GM18907 (cell line): Measurements from ENCODE around the gene SEC14L5.

Experiments used
- ATAC-seq: cut with Tn5 transposase; IDR thresholded peaks from one replicate; pipeline ENCODE4 v1.9.1; 2021; ENCODE audit warnings: mild to moderate bottlenecking, moderate library complexity; ENCODE audit not compliant: unreplicated experiment

The SEC14L5 gene

DNA sequence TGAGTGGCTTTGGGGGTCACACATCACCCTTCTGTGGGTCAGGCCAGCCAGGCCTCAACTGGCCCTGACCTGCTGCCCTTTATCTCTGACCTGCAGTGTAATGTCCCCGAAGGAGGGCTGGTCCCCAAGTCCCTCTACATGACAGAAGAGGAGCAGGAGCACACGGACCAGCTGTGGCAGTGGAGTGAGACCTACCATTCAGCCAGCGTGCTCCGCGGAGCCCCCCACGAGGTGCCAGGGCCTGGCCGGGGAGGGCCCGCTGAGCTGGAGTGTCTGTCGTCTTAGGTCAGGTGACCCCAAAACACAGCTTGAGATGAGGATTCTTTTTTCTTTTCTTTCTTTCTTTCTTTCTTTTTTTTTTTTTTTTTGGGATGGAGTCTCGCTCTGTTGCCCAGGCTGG lies 49.1 kb downstream of the SEC14L5 start:
- no peak for ATAC-seq

DNA sequence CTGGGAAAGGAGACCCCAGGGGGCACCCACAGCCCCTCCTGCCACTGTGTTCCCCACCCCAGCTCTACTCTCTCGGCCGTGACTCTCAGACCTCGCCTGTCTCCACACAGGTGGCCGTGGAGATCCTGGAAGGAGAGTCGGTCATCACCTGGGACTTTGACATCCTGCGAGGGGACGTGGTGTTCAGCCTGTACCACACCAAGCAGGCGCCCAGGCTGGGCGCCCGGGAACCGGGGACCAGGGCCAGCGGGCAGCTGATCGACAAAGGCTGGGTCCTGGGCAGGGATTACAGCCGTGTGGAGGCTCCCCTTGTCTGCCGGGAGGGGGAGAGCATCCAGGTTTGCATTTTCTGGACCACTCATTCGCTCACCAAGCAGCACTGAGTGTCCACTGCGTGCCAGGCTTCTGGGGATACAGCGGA lies 50.2 kb downstream of the SEC14L5 start:
- ATAC-seq = no peak

GRCh38 chr16:5010576-5011329 lies 52.6 kb downstream of the SEC14L5 start:
- ATAC-seq = no peak

- ATAC-seq = no peak
Measured at GRCh38 chr16:5011637-5012036, 53.5 kb downstream of the SEC14L5 start.

DNA sequence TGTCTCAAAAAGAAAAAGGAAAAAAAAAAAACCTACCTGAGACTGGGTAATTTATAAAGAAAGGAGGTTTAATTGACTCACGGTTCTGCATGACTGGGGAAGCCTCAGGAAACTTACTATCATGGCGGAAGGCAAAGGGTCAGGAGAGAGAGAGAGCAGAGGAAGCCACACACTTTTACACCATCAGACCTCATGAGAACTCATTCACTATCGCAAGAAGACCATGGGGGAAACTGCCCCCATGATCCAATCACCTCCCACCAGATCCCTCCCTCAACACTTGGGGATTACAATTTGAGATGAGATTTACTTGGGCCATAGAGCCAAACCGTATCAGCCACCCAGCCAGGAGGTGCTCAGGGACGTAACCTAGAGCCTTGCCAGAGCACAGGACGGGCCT lies 54.8 kb downstream of the SEC14L5 start:
- no peak for ATAC-seq

GRCh38 chr16:5015351-5015750 lies 57.2 kb downstream of the SEC14L5 start:
- no peak for ATAC-seq

DNA sequence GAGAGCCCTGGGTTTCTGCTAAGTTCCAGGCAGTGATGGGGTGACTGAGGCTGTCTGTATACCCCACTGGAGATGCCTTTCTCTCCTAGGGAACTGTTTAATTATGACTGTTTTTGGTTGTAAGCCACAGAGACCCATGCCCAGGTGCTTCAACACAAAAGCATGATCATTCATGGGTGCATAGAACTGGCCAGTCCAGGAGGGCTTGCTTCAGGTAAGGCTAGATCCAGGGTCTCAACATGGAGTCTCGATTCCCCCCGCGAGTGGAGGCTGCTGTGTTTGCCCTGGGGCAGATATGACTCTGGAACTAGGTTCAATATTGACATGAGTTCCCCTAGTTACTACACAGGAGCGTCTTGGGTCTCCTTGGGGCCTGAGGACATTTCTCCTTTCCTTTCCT lies 57.8 kb downstream of the SEC14L5 start:
- no peak for ATAC-seq

GRCh38 chr16:5016967-5017677 lies 59.0 kb downstream of the SEC14L5 start:
- ATAC-seq = no peak

GRCh38 chr16:5017678-5017969 lies 59.5 kb downstream of the SEC14L5 start:
- no peak for ATAC-seq

DNA sequence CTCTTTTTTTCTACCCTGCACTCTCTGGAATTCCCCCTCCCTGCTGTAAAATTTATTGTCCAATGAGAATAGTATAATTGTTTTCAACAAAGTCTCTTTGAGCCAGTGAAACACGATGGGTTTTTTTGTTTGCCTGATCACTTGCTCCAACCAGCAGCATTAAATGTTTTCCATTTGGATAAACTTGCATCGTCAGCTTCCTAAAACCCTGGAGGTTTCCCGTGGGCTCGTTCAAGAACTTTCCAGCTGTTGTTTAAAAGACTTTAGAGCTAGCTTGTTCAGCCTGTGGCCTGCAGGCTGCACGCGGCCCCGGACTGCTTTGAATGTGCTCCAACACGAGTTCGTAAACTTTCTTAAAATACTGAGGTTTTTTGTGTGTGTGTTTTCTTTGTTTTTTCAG lies 60.7 kb downstream of the SEC14L5 start:
- ATAC-seq = no peak

GRCh38 chr16:5019775-5020174 lies 61.6 kb downstream of the SEC14L5 start:
- ATAC-seq = no peak

DNA sequence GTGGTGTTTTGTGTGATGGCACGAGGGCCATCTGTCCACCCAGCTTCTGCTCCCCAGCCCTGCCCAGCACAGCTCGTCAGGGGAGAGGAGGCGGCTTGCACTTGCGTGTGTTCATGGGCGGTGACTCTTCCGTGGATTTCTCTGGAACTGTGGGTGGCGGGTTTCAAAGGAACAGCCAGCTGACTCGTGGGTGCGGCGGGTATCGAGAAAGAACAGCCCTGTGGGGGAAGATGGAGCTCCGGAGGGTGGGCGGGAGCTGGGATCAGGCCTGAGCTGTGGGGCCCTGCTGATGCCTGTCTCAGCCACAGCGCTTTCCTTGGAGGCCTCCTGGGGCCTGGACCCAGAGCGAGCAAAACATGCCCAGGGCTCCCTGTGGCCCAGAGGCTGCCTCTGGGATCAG lies 62.4 kb downstream of the SEC14L5 start:
- no peak for ATAC-seq

- ATAC-seq = no peak
Measured at GRCh38 chr16:5022521-5022920, 64.4 kb downstream of the SEC14L5 start.

GRCh38 chr16:5024632-5025031 lies 66.5 kb downstream of the SEC14L5 start:
- ATAC-seq = no peak

- no peak for ATAC-seq
Measured at GRCh38 chr16:5025171-5025632, 67.1 kb downstream of the SEC14L5 start.

DNA sequence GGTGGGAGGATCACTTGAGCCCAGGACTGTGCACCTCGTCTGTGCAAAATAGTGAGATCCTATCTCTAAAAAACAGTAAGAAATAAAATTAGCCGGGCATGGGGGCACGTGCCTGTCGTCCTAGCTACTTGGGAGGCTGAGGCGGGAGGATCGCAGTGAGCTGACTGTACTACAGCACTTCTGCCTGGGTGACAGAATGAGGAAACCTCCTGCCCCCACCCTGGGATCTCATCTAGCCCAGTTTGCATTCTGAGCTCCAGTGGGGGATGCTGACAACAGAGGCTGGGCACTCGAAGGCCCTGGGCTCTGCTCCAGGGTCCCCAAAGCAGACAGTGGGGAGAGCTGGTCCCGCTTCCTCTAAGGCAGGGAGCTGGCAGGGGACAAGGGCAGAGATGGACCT lies 68.5 kb downstream of the SEC14L5 start:
- no peak for ATAC-seq

DNA sequence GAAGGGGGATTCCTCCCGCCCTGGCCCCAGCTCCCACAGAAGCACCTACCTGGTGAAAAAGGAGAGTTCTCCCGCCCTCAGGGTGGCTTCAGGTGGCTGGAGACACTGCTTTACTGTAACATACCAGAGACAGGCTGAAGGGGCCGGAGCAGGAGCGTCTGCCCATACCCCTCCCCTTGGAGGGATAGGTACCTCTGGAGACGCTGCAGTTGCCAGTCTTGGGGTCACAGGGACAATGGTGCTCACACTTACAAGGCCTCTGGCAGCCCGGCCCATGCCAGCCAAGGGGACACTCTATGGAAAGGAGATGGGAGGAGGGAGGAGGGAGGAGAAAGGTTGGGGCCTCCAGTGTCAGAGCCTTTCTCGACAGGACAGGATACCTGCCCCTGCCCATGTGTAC lies 69.0 kb downstream of the SEC14L5 start:
- no peak for ATAC-seq

DNA sequence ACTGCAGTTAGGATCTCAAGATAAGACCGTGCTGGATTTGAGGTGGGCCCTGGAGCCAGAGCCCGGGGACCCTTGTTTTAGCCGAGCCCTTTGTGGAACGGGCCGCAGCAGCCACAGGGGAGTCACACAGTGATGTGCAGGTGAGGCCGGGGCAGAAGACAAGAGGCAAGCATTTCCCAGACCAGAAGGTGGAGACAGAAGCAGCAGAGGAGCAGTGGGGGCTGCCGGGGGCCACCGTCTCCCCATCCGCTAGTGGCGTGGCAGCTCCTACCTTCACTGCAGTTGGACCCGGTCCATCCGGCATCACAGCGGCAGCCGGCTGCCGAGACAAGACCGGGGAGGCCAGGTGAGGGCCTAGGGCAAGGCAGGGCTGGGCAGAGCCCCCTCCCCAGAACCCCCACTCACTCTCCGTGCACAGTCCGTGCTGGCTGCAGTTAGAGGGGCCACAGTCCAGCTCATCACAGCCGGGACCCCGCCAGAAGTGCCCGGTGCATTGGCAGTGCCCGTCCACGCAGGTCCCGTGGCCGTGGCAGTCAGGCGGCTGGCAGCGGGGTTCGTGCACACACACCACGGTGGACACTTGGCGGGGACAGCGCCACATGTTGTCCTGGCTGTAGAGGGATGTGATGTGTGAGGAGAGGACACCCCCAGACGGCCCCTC lies 69.6 kb downstream of the SEC14L5 start:
- no peak for ATAC-seq

DNA sequence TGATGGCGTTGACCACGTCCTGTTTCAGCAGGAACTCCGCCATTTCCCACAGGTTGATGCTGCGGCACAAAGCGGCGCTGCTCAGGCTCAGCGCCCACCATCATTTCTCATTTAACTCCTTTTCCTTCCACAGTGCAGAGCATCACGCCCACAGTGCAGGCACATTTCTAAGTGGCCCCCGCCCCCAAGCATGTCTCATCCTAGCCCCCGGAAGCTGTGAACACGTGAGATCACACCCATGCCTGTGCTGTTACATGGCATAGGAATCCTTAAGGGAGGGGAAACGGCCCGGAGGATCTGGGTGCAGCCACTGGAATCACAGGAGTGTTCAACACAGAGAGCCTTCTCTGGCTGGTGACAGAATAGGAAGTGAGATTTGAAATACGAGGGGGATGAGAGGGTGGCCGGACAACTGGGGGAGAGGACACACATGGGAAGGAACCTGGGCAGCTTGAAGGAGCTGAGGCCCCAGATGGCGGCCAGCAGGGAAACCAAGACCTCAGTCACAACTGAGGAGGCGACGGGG lies 70.9 kb downstream of the SEC14L5 start:
- no peak for ATAC-seq

GRCh38 chr16:5030251-5030870 lies 72.2 kb downstream of the SEC14L5 start:
- ATAC-seq = no peak

DNA sequence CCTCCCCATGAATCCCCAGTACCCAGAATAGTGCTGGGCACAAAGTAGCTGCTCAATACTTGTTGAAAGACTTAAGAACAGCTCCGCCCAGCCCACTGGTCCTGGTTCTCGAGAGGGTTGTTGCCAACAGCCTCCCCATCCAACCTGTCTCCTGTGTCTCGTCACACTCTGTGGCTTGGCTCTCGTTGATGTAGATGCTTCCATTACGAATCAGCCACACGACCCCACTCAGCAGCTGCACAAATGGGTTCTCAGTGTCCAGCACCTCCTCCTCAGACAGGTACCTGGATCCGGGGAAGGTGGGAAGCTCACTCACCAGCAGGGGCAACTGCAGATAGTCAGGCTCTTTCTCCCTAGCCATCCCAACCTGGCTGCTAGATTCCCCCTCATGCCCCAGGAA lies 73.5 kb downstream of the SEC14L5 start:
- ATAC-seq = no peak
